Measurements from ENCODE around the gene PTPRG. TPM values are rescaled to one million over a fixed set of nuclear protein-coding genes. Genes with fewer than 3 reads are reported as not detected.

The PTPRG gene
- total RNA-seq, 4 donors from 2014 or later, result 21.1 to 54.2 (median 30.6) TPM

- peak; percentile 53 to 70 for ATAC-seq
Measured at GRCh38 chr3:62119139-62119538, 557.8 kb downstream of the PTPRG start.

GRCh38 chr3:62122819-62123218 is 561.4 kb downstream of the PTPRG start:
- in situ Hi-C loops (cut with MboI; ENCODE audit: low sequenced_read_pairs in 4 of 4), result no loop called here
- DNase-seq (no peak), ATAC-seq (no peak)
- peaks cover 7 to 11% of the 10 kb centered on the region in 2 donors for H3K4me1 ChIP-seq
- no peak overlapping the region for H3K27ac ChIP-seq
- H3K36me3 ChIP-seq, result no peaks in the 10 kb centered on the region
- H3K27me3 ChIP-seq, result no peaks in the 10 kb centered on the region
- TF ChIP-seq POLR2A (IDR thresholded peaks at IDR 0.05) (no peak), CTCF (IDR thresholded peaks at IDR 0.05 in 4 of 5, conservative IDR thresholded peaks at IDR 0.05 in 1 of 5) (no peak)
- H3K4me3 ChIP-seq, result no peak overlapping the region
- H3K9me3 ChIP-seq, result no peaks in the 10 kb centered on the region
- intact Hi-C loops (cut with DNase I; ENCODE audit: low total_unique reads), result no loop called here

More at GRCh38 chr3:62119139-62119538, 557.8 kb downstream of the PTPRG start:
- Histone ChIP-seq H3K4me1 (no peaks in the 10 kb centered on the region), H3K4me3 (no peak overlapping the region), H3K27me3 (no peaks in the 10 kb centered on the region), H3K27ac (peak overlapping the region in 3 of 4 donors; percentile 3 to 46 (median 7)), H3K9me3 (no peaks in the 10 kb centered on the region), H3K36me3 (no peaks in the 10 kb centered on the region)
- intact Hi-C loops (cut with DNase I; ENCODE audit: low total_unique reads) (no loop called here), in situ Hi-C loops (cut with MboI; ENCODE audit: low sequenced_read_pairs in 4 of 4) (no loop called here)
- DNase-seq, result peak; percentile 46 to 74
- TF ChIP-seq POLR2A (IDR thresholded peaks at IDR 0.05) (no peak), CTCF (IDR thresholded peaks at IDR 0.05 in 4 of 5, conservative IDR thresholded peaks at IDR 0.05 in 1 of 5) (no peak)

- in situ Hi-C loops (cut with MboI; ENCODE audit: low sequenced_read_pairs in 4 of 4), result no loop called here
- ATAC-seq (no peak), DNase-seq (no peak)
- H3K27me3 ChIP-seq, result no peaks in the 10 kb centered on the region
- H3K36me3 ChIP-seq, result no peaks in the 10 kb centered on the region
- H3K27ac ChIP-seq, result no peak overlapping the region
- no peaks in the 10 kb centered on the region for H3K9me3 ChIP-seq
- intact Hi-C loops (cut with DNase I; ENCODE audit: low total_unique reads), result loop anchor here (5.0 kb wide), 1 partner anchor 563 kb away; the partner anchor contains the start of gene PTPRG
- peaks cover 8 to 25% of the 10 kb centered on the region in 2 donors for H3K4me1 ChIP-seq
- TF ChIP-seq POLR2A (IDR thresholded peaks at IDR 0.05), result no peak
- TF ChIP-seq CTCF (IDR thresholded peaks at IDR 0.05 in 4 of 5, conservative IDR thresholded peaks at IDR 0.05 in 1 of 5), result no peak
- H3K4me3 ChIP-seq, result no peak overlapping the region
Measured at GRCh38 chr3:62125380-62125779, 564.0 kb downstream of the PTPRG start.

GRCh38 chr3:62127116-62127515 is 565.7 kb downstream of the PTPRG start:
- ATAC-seq (no peak), DNase-seq (no peak)
- H3K27ac ChIP-seq, result peak overlapping the region; percentile 39 to 69 (median 65)
- no peaks in the 10 kb centered on the region for H3K36me3 ChIP-seq
- TF ChIP-seq CTCF (IDR thresholded peaks at IDR 0.05 in 4 of 5, conservative IDR thresholded peaks at IDR 0.05 in 1 of 5) (no peak), POLR2A (IDR thresholded peaks at IDR 0.05) (no peak)
- H3K4me1 ChIP-seq, result peaks cover 18 to 30% of the 10 kb centered on the region in 2 donors
- no peak overlapping the region for H3K4me3 ChIP-seq
- in situ Hi-C loops (cut with MboI; ENCODE audit: low sequenced_read_pairs in 4 of 4) (no loop called here), intact Hi-C loops (cut with DNase I; ENCODE audit: low total_unique reads) (loop anchor here (5.0 kb wide), 1 partner anchor 565 kb away; the partner anchor contains the start of gene PTPRG)
- no peaks in the 10 kb centered on the region for H3K9me3 ChIP-seq
- H3K27me3 ChIP-seq, result no peaks in the 10 kb centered on the region

GRCh38 chr3:62128051-62128450 is 566.7 kb downstream of the PTPRG start:
- no peaks in the 10 kb centered on the region for H3K9me3 ChIP-seq
- H3K27ac ChIP-seq, result peak overlapping the region; percentile 39 to 69 (median 65)
- DNase-seq, result peak; percentile 61 to 84
- peak; percentile 95 to 98 for ATAC-seq
- TF ChIP-seq CTCF (IDR thresholded peaks at IDR 0.05 in 4 of 5, conservative IDR thresholded peaks at IDR 0.05 in 1 of 5) (no peak), POLR2A (IDR thresholded peaks at IDR 0.05) (no peak)
- no peak overlapping the region for H3K4me3 ChIP-seq
- in situ Hi-C loops (cut with MboI; ENCODE audit: low sequenced_read_pairs in 4 of 4), result no loop called here
- intact Hi-C loops (cut with DNase I; ENCODE audit: low total_unique reads), result loop anchor here (2.0 to 5.0 kb wide), 2 partner anchors 31 to 566 kb away; partner anchors contain the start of gene PTPRG
- no peaks in the 10 kb centered on the region for H3K36me3 ChIP-seq
- no peaks in the 10 kb centered on the region for H3K27me3 ChIP-seq
- H3K4me1 ChIP-seq, result peaks cover 21 to 40% of the 10 kb centered on the region in 2 donors
